GM21576 (cell line): Measurements from ENCODE around the gene USP13.

ENCODE experiments used
- ATAC-seq: cut with Tn5 transposase; IDR thresholded peaks from one replicate; pipeline ENCODE4 v1.9.1; 2021; ENCODE audit warnings: mild to moderate bottlenecking, moderate library complexity; ENCODE audit not compliant: unreplicated experiment

The USP13 gene

GRCh38 chr3:179694731-179695130 is 41.9 kb downstream of the USP13 start:
- ATAC-seq = no peak

DNA sequence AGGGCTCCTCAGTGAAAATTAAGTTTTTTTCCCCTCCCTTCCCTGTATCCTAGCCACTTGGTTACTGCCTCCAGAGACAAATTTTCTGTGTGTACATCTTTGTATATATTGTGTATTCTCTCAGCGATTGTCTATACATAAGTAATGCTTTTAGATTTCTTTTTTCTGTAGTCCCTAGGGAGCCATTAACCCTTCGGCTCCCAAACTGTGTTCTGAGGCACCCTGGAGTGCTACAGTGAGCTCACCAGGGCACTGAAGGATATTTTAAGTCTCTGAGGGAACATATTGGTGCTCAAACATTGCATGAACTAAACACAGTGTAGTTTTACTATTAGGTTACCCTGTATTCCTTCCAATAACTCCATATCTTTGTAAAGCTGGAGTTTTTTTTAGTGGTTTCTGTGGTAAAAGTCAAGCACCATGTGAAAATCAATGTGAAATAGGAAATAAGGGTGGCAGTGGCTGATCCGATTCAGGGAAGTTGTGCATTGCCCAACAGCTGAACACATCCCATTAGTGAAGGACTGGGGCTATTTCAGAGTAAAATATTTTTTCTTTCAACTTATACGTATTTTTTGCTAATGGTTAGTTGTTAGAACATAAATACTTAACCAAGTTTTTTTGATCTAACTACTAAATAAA is 43.0 kb downstream of the USP13 start:
- ATAC-seq = no peak

GRCh38 chr3:179697736-179698332 is 45.0 kb downstream of the USP13 start:
- no peak for ATAC-seq

DNA sequence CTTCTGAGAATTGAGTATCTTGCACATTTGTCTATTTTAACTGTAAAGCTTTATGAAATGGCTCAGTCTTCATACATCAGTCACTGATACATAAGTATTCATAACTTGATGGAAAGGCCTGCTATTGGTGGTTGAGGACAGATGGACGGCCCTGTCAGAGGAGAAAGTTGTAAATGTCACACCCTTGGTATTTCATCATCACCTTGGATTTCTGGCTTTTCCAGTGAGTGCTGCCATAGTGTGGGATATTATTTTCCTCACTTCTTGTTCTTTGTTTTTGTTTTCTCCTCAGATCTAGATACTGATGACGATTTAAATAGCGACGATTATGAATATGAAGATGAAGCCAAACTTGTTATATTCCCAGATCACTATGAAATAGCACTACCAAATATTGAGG is 47.9 kb downstream of the USP13 start:
- ATAC-seq = no peak

DNA sequence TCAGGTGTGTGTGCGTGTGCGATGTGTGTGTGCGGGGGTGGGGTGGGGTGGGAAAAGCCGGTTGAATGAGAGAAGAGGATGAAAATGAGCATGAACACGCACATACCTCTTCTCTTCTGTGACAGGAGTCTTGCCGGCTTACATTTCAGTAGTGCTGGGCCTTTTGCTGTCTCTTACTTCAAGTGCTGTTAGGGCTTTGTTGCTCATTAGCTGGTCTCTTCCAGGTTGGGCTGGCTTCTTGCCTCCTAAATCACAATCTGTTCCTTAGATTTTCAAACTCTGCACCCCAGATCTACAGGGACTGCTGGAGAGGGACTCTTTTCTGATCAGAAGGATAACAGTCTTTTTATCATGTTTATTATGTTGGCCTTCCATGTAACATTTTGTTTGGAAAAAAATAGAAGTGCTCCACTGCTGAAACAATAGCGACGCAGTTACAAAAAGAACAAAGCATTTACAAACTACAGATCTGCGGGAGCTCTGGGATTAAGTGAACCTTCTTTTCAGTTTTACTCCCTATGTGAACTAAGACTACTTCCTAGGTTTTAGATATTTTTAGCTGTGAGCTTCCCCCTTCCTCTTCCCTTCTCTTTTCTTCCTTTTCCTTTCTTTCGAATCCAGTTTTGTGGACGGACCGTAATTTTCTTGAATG is 48.5 kb downstream of the USP13 start:
- ATAC-seq = no peak

DNA sequence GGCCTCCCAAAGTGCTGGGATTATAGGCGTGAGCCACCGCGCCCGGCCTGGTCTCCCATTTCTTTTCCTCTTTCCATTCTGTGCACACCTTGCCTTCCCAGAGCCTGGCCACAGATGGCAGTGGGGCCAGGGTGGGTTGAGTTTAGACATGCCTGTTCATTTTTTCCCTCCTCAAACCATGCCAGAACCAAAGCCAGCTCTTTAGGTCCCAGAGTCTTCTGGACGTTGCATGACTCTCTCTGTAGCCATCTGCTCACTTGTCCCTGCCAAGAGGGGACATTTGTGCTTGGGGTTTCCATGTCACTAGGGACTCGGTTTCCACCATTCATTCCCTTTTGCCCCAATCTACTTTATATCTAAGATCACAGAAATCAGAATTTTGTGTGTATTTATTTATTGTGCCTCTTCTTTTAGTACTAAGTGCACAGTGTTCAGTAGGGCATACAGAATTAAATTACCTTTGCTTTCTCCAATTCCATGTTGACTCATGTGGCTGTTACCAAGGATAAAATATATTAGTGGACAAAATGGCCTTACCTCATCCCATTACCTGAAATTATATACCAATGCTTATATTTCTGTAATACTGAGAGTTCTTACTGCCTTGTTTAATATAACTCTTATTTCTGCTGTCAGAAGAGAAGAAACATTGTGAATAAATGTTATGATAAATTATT is 49.6 kb downstream of the USP13 start:
- ATAC-seq = no peak

- no peak for ATAC-seq
These were observed 51.0 kb downstream of the USP13 start for GRCh38 chr3:179703816-179704215.

DNA sequence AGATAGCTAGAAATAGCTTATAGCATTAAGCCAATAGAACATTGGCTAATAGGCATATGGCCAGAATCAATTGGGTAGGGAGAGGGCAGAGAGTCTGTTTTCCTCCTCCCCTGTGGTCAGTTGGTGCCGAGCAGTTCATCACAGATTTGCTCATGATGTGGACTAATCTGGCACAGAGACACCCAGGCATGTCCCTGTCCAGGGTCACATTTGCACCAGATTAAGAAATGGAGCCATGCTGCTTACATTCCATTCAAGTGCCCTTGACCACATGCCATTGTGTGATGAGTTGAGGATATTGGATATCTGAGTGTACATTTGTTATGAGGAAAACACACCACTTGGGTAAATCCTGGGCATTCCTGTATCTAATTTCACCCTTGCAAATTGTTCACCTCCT is 53.4 kb downstream of the USP13 start:
- no peak for ATAC-seq

DNA sequence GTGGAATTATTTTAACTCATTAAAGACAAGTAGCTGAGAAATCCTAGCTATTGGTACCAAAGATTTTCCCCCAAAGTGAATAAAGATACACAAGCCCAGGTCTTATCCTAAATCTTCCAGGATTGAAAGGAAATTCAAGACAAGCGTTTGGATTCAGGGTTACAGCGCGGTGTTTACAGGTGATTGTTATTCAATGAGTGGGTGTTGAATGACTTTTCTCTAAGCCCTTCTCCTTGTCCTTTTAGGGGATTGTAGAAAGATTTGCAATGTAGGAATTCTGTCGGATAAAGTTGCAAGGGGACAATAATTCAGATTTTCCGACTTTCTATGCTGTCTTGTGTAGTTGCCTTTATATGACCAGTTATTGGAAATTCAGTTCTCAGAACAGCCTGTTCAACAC is 57.2 kb downstream of the USP13 start:
- no peak for ATAC-seq

- ATAC-seq = no peak
These were observed 60.8 kb downstream of the USP13 start for GRCh38 chr3:179713643-179714090.

DNA sequence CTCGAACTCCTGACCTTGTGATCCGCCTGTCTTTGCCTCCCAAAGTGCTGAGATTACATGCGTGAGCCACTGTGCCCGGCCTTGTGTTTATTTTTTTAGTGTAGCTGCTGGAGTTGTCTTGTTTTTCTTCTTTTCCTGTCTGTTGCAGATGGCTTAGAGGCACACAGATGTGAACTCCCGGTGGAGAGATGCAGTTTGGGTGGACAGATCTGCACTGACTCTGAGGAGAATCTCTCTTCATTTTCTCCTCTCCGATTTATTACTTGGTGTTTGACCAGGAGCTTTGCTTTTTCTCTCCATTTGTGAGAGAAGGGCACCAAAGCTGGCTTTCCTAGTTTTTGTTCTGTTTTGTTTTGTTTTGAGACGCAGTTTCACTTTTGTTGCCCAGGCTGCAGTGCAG is 62.7 kb downstream of the USP13 start:
- no peak for ATAC-seq

- ATAC-seq = no peak
These were observed 63.4 kb downstream of the USP13 start for GRCh38 chr3:179716226-179716625.

DNA sequence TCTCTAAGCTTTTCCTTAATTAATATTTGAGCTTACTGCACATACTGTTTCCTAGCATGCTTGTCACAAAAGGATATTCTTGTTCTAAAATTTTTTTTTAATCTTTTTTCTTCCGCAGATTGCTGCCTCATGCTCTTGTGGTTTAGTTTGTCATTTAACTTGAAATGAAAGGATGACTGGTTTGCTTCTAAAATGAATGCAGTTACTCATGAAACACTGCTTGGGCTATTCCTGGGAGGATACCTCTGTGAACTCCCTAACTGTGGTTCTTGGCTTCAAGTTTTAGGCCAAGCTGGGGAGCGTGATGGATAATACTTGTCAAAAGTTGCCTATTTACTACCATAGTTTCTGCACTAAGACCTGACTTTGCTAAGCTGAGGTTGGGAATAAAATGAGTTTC is 64.0 kb downstream of the USP13 start:
- no peak for ATAC-seq

DNA sequence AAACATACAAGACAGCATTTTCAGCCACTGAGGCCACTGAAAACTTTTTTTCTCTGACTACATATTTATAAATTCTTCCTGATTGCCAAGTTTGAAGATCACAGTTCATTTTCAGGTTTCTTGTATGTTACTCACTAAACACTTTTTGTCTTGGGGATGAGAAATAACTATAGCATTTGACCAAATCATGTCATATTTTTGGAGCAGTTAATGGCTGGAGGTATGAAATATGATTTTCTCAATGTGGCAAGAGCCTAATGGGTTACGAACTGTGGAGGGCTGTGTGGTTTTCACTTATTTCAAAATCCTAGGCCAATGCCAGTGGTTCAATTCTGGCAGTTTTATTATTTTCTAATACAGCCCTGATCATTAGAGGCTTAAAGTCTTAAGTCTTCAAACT is 64.4 kb downstream of the USP13 start:
- no peak for ATAC-seq

DNA sequence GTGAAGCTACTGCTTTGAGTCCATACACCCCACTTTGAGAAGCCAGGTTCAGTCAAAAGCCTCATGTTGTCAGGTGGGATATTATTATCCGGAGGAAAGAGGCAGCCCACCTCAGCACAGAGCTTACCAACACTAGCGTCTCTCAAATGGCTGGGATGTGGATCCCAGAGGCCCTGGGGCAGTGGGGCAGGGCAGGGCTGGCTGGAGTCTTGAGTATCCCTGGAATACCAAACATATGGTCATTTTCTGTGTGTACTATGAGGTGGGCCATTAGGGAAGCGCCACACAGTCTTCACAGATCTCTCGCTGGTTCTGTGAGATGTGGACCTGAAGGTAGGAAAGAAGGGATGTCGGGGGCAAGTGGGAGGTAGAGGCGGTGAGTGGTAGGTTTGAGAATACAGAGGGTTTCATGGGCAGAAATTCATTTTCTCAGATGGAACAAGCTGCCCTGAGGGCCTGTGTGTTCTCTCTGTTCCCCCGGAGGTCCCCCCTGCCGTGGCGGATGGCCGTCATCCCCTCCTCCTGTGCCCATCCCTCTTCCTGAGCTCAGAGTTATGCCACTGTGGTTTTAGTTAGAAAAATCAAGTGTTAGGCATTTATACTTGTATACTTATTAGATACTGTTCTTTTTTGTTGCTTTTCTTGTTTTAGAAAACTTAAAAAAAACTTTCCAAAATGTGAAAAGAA is 66.4 kb downstream of the USP13 start:
- no peak for ATAC-seq

- no peak for ATAC-seq
These were observed 67.4 kb downstream of the USP13 start for GRCh38 chr3:179720196-179720595.

GRCh38 chr3:179723617-179724016 is 70.8 kb downstream of the USP13 start:
- ATAC-seq = no peak

GRCh38 chr3:179726075-179726699 is 73.3 kb downstream of the USP13 start:
- ATAC-seq = peak; percentile 63

- ATAC-seq = no peak
These were observed 76.2 kb downstream of the USP13 start for GRCh38 chr3:179729086-179729485.

DNA sequence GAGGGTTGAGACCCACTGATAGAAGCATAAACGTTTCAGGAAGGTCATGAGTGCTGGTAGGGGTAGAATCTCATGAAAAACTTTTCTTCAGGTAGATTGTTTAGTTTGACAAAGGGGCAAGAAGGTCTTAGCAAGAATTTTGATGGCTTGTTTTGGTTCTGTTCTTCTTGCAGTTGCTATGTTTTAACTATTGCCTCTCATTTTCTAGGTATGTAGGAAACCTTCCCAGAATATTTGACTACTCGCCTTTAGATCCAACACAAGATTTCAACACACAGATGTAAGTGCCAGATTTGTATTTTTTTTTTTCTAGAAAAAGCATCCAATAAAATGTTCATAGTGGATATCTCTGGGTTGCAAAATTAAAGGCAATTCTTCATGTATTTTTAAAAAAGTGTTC is 77.1 kb downstream of the USP13 start:
- ATAC-seq = no peak

DNA sequence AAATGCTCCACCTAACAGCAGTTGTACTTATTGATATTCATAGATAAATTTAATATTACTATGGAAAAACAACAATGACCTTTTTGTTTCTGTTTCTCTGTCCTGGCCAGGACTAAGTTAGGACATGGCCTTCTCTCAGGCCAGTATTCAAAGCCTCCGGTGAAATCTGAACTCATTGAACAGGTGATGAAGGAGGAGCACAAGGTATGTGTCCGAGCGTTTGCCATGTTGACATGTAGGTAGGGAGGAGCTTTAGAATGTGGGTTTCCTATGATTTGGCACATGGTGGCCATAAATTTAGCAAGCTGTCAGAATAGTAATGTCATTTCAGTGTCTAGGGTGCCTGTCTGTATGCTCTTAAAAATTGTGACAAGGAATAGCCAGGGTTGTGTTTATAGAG is 77.7 kb downstream of the USP13 start:
- ATAC-seq = no peak
